GM21423 (cell line): ENCODE data around the gene OFD1.

Experiments used
- ATAC-seq: cut with Tn5 transposase; IDR thresholded peaks from one replicate; pipeline ENCODE4 v1.9.1; 2021; ENCODE audit warnings: mild to moderate bottlenecking, moderate library complexity; ENCODE audit not compliant: unreplicated experiment

The OFD1 gene

GRCh38 chrX:13750812-13751211, 16.3 kb downstream of the OFD1 start:
- ATAC-seq, result no peak

- no peak for ATAC-seq
Measured at GRCh38 chrX:13752141-13752540, 17.6 kb downstream of the OFD1 start.

GRCh38 chrX:13752646-13753045, 18.1 kb downstream of the OFD1 start:
- ATAC-seq, result peak; percentile 72

- no peak for ATAC-seq
Measured at GRCh38 chrX:13754765-13755164, 20.2 kb downstream of the OFD1 start.

GRCh38 chrX:13755254-13755653, 20.7 kb downstream of the OFD1 start:
- ATAC-seq, result no peak

GRCh38 chrX:13756381-13756780, 21.8 kb downstream of the OFD1 start:
- ATAC-seq, result no peak

GRCh38 chrX:13759152-13759718, 24.7 kb downstream of the OFD1 start:
- peak; percentile 61 for ATAC-seq

GRCh38 chrX:13760426-13760825, 25.9 kb downstream of the OFD1 start:
- no peak for ATAC-seq

GRCh38 chrX:13761606-13762414, 27.3 kb downstream of the OFD1 start:
- ATAC-seq, result peak; percentile 54

GRCh38 chrX:13763489-13763888, 28.9 kb downstream of the OFD1 start:
- ATAC-seq, result no peak

GRCh38 chrX:13764281-13764680, 29.7 kb downstream of the OFD1 start:
- no peak for ATAC-seq

- no peak for ATAC-seq
Measured at GRCh38 chrX:13764765-13765164, 30.2 kb downstream of the OFD1 start.

GRCh38 chrX:13768939-13769338, 34.4 kb downstream of the OFD1 start:
- ATAC-seq, result no peak

GRCh38 chrX:13770013-13770535, 35.5 kb downstream of the OFD1 start:
- no peak for ATAC-seq

GRCh38 chrX:13774696-13775095, 40.1 kb downstream of the OFD1 start:
- no peak for ATAC-seq

GRCh38 chrX:13775837-13776236, 41.3 kb downstream of the OFD1 start:
- ATAC-seq, result no peak

GRCh38 chrX:13776387-13776786, 41.8 kb downstream of the OFD1 start:
- no peak for ATAC-seq

- no peak for ATAC-seq
Measured at GRCh38 chrX:13778916-13779315, 44.4 kb downstream of the OFD1 start.

- no peak for ATAC-seq
Measured at GRCh38 chrX:13780868-13781427, 46.4 kb downstream of the OFD1 start.

GRCh38 chrX:13786048-13786447, 51.5 kb downstream of the OFD1 start:
- ATAC-seq, result no peak

GRCh38 chrX:13790206-13791131, 55.9 kb downstream of the OFD1 start:
- no peak for ATAC-seq
